Activated T-cell treated with anti-CD3 and anti-CD28 coated beads, Interleukin-2, amount 50 U/mL, for 24 hours (primary cell): ENCODE data around the gene EIF2S3B.

ENCODE experiments used
- DNase-seq: peaks from one replicate; pipeline ENCODE4 v3.0.0-alpha.2; 2020
- H3K27ac Mint-ChIP-seq: 2 replicates; pipeline ENCODE4 v1.8.0; 2020; ENCODE audit warnings: mild to moderate bottlenecking, mixed read lengths
- H3K27me3 Mint-ChIP-seq: 2 replicates; pipeline ENCODE4 v1.8.0; 2020; ENCODE audit warnings: mixed read lengths
- H3K36me3 Mint-ChIP-seq: 2 replicates; pipeline ENCODE4 v1.8.0; 2020; ENCODE audit warnings: low read depth, mixed read lengths
- H3K4me1 Mint-ChIP-seq: 2 replicates; pipeline ENCODE4 v1.8.0; 2020; ENCODE audit warnings: low read depth, mixed read lengths
- H3K4me3 Mint-ChIP-seq: 2 replicates; pipeline ENCODE4 v1.8.0; 2020; ENCODE audit warnings: mild to moderate bottlenecking, moderate library complexity, mixed read lengths
- H3K9me3 Mint-ChIP-seq: 2 replicates; pipeline ENCODE4 v1.8.0; 2020; ENCODE audit warnings: mixed read lengths

EIF2S3B gene

GRCh38 chr12:10528174-10528953, 22.7 kb downstream of the EIF2S3B start:
- Mint-ChIP-seq H3K9me3 (no peaks in the 10 kb centered on the region), H3K4me1 (peaks cover 11% of the 10 kb centered on the region), H3K4me3 (no peak overlapping the region), H3K36me3 (no peaks in the 10 kb centered on the region), H3K27ac (no peak overlapping the region), H3K27me3 (peaks cover 8% of the 10 kb centered on the region)
- DNase-seq, result no peak

- Mint-ChIP-seq H3K4me3 (no peak overlapping the region), H3K27me3 (peaks cover 8% of the 10 kb centered on the region), H3K4me1 (peaks cover 11% of the 10 kb centered on the region), H3K9me3 (no peaks in the 10 kb centered on the region), H3K36me3 (no peaks in the 10 kb centered on the region), H3K27ac (no peak overlapping the region)
- DNase-seq, result no peak
Observed at GRCh38 chr12:10529603-10530002, 23.9 kb downstream of the EIF2S3B start.

GRCh38 chr12:10537721-10538120, 32.0 kb downstream of the EIF2S3B start:
- H3K4me3 Mint-ChIP-seq, result no peak overlapping the region
- no peak overlapping the region for H3K27ac Mint-ChIP-seq
- peaks cover 20% of the 10 kb centered on the region for H3K27me3 Mint-ChIP-seq
- H3K4me1 Mint-ChIP-seq, result peaks cover 37% of the 10 kb centered on the region
- peaks cover 2% of the 10 kb centered on the region for H3K36me3 Mint-ChIP-seq
- DNase-seq, result no peak
- peaks cover 16% of the 10 kb centered on the region for H3K9me3 Mint-ChIP-seq

GRCh38 chr12:10540776-10541205, 35.1 kb downstream of the EIF2S3B start:
- Mint-ChIP-seq H3K9me3 (peaks cover 16% of the 10 kb centered on the region), H3K36me3 (peaks cover 2% of the 10 kb centered on the region), H3K4me3 (peak overlapping the region; percentile 42), H3K4me1 (peaks cover 49% of the 10 kb centered on the region), H3K27ac (peak overlapping the region; percentile 83), H3K27me3 (peaks cover 33% of the 10 kb centered on the region)
- no peak for DNase-seq

- Mint-ChIP-seq H3K4me1 (peaks cover 44% of the 10 kb centered on the region), H3K36me3 (no peaks in the 10 kb centered on the region), H3K27me3 (peaks cover 23% of the 10 kb centered on the region), H3K9me3 (peaks cover 9% of the 10 kb centered on the region), H3K4me3 (no peak overlapping the region), H3K27ac (no peak overlapping the region)
- DNase-seq, result no peak
Observed at GRCh38 chr12:10543499-10543898, 37.8 kb downstream of the EIF2S3B start.

- Mint-ChIP-seq H3K27ac (no peak overlapping the region), H3K27me3 (no peaks in the 10 kb centered on the region), H3K4me1 (peaks cover 29% of the 10 kb centered on the region), H3K9me3 (no peaks in the 10 kb centered on the region), H3K36me3 (peaks cover 16% of the 10 kb centered on the region), H3K4me3 (no peak overlapping the region)
- DNase-seq, result no peak
Observed at GRCh38 chr12:10551375-10551774, 45.7 kb downstream of the EIF2S3B start.

- no peak for DNase-seq
- Mint-ChIP-seq H3K36me3 (peaks cover 27% of the 10 kb centered on the region), H3K9me3 (no peaks in the 10 kb centered on the region), H3K4me1 (peaks cover 39% of the 10 kb centered on the region), H3K4me3 (peak overlapping the region; percentile 80), H3K27me3 (no peaks in the 10 kb centered on the region), H3K27ac (peak overlapping the region; percentile 75)
Observed at GRCh38 chr12:10553148-10553547, 47.5 kb downstream of the EIF2S3B start.

GRCh38 chr12:10554228-10554755, 48.6 kb downstream of the EIF2S3B start:
- Mint-ChIP-seq H3K9me3 (no peaks in the 10 kb centered on the region), H3K27me3 (peaks cover 3% of the 10 kb centered on the region), H3K4me1 (peaks cover 48% of the 10 kb centered on the region), H3K27ac (peak overlapping the region; percentile 86), H3K4me3 (peak overlapping the region; percentile 80), H3K36me3 (peaks cover 27% of the 10 kb centered on the region)
- no peak for DNase-seq

GRCh38 chr12:10554756-10555481, 49.2 kb downstream of the EIF2S3B start:
- Mint-ChIP-seq H3K27ac (peak overlapping the region; percentile 86), H3K27me3 (peaks cover 3% of the 10 kb centered on the region), H3K4me1 (peaks cover 51% of the 10 kb centered on the region), H3K9me3 (no peaks in the 10 kb centered on the region), H3K4me3 (peak overlapping the region; percentile 80), H3K36me3 (peaks cover 27% of the 10 kb centered on the region)
- peak; percentile 43 for DNase-seq

GRCh38 chr12:10557329-10557728, 51.6 kb downstream of the EIF2S3B start:
- Mint-ChIP-seq H3K4me1 (peaks cover 60% of the 10 kb centered on the region), H3K4me3 (peak overlapping the region; percentile 65), H3K27me3 (peaks cover 3% of the 10 kb centered on the region), H3K36me3 (peaks cover 31% of the 10 kb centered on the region), H3K9me3 (no peaks in the 10 kb centered on the region), H3K27ac (peak overlapping the region; percentile 87)
- no peak for DNase-seq

- Mint-ChIP-seq H3K27me3 (peaks cover 3% of the 10 kb centered on the region), H3K36me3 (peaks cover 31% of the 10 kb centered on the region), H3K27ac (peak overlapping the region; percentile 87), H3K9me3 (no peaks in the 10 kb centered on the region), H3K4me3 (peak overlapping the region; percentile 65), H3K4me1 (peaks cover 58% of the 10 kb centered on the region)
- DNase-seq, result no peak
Observed at GRCh38 chr12:10557766-10558165, 52.1 kb downstream of the EIF2S3B start.
